Measurements from ENCODE around the gene KIF23.

DNA sequence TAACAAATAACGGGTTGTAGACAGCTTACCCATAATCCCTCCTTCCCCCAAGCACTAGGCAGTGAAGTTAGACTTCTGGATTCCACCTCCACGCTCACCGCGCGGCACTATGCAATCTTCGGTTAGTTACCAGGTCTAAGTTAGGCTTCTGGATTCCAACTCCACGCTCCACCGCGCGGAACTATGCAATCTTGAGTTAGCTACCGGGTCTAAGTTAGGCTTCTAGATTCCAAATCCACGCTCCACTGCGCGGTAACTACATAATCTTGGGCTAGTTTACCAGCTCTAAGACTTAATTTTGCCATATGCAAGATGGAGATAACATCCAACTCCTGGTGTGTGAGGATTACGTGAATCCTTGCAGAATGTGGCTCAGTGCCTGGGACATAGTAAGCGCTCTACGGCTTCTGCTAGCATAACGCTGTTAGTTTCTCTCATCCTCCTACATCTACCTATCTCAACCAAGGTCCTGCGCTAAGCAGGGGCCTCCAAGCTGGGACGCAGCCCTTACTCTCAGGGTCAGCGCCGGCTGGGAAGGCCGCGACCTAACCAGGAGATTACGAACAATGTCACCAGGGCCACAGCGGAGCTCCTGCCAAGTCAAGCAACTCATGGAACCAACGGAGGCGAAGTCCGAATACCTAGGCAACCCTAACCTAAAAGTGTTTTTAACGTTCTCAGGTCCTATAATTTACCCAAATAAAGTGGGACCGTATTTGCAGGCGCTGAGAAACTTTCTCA, 38.0 kb downstream of the KIF23 start:
- TF ChIP-seq EP300 (IDR thresholded peaks at IDR 0.05) (no peak), POLR2AphosphoS5 (IDR thresholded peaks at IDR 0.05) (no peak)
